Measurements from ENCODE around the gene COL8A1.
"Not testable (repeated sequence)": the region's sequence is repeated elsewhere in the genome, so short reads cannot be mapped to it uniquely, and the experiment has no call there.

Gene COL8A1

DNA sequence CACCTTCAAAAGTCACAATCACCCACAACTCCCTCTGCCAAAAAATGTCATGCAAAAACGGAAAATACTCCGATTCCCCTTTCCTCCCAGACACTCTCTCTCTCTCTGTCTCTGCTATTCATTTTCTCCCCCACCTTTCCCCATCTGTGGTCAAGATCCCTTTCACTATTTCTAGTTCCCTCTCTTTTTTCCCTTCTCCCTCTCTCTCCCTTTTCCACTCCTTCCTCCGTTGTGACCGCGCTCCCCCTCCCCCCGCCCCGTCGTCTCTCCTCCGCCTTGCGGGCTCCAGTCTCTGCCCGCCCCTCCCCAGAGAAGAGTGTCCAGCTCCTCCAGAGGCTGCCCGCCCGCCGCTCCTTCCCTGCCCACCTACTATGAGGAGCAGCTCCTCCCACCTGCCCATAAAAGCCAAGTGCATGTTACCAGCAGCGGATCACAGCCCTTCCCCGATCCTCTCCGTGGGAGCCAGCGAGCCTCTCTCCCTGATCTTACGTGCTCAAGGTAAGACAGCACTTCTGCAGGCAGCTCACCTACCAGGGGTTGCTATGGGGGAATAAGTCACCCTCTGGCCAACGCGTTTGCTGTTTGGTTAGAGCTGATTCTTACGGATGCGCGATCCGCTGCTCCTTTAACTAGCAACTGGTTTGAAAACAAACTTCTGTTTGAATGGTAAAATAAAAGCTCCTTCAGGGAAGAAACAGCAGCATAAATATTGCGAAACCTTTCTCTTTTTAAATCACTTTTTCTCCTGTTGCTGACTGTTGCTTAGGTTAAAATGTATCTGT is at the start of gene COL8A1:
COL8A1 (plus strand) TSS at position 428 of the 782 bp plus-strand sequence. CDS start 152,089 bp downstream, outside the sequence.
- DNase-seq = no peak

DNA sequence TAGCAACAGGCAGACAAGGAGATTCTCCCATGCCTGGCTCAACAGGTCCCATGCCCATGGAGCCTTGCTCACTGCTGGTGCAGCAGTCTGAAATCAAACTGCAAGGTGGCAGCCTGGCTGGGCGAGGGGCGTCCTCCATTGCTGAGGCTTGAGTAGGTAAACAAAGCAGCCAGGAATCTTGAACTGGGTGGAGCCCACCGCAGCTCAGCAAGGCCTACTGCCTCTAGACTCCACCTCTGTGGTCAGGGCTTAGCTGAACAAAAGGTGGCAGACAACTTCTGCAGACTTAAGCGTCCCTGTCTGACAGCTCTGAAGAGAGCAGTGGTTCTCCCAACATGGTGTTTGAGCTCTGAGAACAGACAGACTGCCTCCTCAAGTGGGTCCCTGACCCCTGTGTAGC is 49.2 kb upstream of the COL8A1 start:
- DNase-seq = not testable (repeated sequence)

DNA sequence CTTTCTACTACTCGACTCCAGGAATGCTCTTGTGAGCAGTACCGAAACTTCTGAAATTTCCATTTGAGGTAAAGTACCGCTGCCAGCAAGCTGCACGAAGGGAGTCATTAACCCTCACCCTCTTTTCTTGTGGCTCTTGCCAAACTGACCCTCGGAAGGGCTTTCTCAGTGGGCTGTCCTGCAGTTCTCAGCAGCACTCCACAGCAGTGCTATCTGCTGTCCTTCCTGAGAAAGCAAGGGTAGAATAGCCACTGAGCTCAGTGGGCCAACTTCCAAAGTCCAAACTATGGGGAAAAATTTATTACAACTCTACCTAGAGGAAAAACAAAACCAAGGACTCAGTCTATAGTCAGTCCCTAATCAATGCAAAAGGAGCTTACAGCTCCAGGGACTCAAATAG is 38.5 kb upstream of the COL8A1 start:
- DNase-seq = no peak

DNA sequence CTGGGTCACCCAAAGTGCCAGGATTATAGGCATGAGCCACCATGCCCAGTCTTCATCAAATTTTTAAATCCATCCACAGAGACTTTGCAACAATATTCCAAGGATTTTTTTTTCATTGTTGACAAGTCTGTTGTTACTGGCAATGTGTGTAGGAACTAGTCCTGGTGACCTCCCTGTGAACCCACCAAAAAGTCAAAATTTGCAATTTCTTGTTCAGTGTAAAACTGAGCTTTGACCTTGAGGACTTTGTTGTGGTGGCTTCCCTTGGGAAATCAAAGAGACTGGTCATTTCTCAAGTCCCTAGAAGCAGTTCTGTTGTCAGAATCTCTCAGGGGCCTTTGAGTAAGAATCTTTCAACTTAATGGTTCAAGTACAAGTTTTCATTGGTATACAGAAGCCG is 36.9 kb upstream of the COL8A1 start:
- no peak for DNase-seq

DNA sequence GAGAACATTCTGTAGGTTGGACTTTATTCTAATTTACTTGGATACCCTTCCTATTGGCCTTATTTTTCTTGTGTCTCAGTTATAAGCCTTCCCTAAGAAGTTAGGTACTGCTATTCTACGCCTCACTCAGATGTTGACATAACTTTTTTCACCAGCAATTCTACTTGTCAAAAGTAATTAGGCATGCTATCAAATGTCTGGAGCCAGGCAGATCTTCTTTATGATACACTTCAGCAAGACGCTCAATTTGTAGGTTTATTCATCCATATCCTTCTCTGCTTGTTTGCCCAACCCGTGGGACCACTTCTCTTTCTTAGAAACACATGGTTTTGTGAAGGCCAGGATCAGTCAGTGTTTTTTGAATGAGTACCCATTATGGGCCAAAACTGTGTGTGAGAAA is 36.2 kb upstream of the COL8A1 start:
- DNase-seq = peak; percentile 2

DNA sequence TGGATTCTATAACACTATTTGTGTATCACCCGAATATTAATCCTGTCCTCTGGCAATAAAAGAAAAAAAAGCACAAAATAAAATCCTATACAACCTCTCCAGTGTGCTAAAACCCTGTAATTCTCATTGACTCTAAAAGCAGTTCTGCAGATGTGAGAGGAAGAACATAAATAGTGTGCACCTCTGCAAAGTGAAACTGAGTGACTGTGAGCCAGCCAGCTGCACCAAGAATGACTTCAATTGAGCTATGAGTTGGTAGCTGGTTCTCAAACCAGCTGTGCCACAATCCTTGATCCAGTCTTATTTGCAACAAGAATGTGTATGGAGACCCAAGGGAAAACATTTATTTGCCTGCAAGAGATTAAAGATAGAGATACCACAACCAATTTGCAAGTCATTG is 31.2 kb upstream of the COL8A1 start:
- no peak for DNase-seq

DNA sequence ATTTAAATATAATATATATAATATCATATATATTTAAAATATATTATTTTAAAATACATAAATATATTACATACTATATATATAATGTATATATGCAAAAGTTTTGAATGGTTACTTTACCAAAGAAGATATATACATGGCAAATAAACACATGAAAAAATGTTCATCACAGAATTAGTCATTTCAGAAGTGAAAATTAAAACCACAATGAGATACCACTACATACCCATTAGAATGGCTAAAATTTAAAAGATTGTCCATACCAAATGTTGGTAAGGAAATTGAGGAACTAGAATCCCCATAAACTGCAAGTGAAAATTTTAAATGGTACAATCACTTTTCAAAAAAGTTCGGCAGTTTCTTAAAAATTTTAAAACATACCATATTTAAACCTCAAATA is 23.6 kb upstream of the COL8A1 start:
- DNase-seq = no peak

DNA sequence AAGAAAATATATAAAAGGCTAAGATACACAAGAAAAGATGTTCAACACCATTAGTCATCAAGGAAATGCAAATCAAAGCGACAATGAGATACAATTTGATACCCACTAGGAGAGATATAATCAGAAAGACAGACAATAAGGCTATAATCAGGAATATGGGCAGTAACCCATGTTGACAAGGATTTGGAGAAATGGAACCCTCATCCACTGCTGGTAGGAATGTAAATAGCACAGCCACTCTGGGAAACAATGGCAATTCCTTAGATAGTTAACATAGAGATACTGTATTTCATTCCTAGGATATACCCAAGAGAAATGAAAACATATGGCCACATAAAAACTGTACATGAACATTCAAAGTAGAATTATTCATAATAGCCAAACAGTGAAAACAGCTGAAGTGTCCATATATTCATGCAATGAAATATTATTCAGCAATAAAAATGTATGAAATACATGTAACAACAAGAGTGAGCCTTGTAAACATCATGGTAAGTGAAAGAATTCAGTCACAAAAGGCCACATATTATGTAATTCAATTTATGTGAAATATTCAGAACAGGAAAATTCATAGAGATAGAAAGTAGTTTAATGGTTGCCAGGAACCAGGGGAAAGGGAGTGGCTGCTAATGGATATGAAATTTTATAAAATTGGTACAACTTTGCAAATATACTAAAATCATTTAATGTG is 18.2 kb upstream of the COL8A1 start:
- no peak for DNase-seq

DNA sequence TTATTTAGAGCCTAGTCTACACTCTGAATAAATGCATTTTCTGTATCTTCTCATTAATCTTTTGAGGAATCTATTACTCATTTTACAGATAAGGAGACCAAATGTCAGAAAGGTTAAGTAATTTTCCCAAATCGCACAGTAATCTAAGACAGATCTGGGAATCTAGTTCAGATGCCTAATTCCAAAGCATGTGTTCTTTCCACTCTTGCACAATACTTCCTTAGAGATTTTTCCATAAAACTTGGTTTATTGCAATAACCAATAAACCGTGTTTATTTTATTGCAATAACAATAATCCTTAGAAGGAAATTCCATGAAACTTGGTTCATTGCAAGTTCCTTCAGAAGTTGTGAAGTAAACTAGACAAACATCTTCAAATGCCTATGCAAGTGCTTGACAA is 17.4 kb upstream of the COL8A1 start:
- DNase-seq = no peak

DNA sequence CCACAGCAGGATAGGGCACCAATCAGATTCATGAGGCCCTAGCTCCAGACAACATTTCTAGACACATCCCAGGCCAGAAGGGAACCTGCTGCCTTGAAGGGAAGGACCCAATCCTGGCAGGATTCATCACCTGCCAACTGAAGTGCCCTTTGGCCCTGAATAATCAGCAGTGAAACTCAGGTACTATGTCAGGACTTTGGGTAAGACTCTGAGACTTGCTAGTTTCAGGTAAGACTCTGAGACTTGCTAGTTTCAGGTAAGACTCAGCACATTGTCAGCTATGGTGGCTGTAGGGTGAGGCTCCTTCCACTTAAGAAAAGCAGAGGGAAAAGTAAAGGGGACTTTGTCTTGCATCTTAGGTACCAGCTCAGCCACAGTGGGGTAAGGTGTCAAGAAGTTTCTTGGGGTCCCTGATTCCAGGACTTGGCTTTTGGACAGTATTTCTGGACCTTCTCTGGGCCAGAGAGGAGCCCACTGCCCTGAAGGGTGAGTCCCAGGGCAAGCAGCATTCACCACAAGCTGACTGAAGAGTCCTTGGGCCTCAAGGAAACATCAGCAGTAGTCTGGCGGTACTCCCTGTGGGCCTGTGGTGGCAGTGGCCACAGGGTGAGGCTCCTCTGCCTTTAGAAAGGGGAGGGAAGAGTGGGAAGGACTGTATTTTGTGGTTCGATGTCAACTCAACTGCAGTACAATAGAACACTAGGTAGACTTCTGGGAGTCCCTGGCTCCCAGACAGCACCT is 13.7 kb upstream of the COL8A1 start:
- DNase-seq = no peak

DNA sequence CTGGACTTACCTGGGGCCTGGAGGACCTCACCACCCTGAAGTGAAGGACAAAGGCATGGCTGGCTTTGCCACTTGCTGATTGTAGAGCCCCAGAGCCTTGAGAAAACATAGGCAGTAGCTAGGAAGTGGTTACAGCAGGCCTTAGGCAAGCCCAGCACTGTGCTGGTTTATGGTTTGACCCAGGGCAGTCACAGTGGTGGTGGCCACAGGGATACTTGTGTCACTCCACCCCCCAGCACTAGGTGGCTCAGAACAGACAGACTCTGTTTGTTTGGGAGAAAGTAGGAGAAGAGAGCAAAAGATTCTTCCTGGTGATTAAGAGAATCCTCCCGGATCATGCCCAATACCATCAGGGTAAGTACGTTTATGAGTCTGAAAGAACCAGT is 13.2 kb upstream of the COL8A1 start:
- no peak for DNase-seq

DNA sequence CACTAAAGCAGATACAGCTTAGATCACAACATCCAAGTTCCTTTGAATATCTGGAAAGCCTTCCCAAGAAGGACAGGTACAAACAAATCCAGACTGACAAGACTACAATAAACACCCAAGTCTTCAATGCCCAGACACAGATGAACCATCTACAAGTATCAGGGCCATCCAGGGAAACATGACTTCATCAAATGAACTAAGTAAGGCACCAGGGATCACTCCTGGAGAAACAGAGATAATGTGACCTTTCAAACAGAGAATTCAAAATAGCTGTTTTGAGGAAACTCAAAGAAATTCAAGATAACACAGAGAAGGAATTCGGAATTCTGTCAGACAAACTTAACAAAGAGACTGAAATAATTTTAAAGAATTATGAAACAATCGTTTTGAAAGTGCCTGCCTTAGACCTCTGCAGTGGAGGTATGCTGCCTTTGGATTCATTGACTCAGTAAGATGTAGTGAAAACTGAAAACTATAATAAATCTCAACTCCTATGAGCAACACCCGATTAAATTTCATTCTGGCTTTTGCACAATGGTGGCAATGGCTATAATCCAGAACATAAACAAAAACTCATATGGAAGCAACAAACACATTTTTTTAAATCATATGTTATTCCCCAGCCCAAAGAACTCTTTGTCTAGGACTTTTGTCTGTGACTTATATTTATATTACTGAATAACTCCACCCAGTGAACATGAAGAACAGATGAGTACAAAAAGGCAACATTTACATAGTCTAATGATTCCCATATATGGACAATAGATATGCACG is 12.6 kb upstream of the COL8A1 start:
- no peak for DNase-seq

DNA sequence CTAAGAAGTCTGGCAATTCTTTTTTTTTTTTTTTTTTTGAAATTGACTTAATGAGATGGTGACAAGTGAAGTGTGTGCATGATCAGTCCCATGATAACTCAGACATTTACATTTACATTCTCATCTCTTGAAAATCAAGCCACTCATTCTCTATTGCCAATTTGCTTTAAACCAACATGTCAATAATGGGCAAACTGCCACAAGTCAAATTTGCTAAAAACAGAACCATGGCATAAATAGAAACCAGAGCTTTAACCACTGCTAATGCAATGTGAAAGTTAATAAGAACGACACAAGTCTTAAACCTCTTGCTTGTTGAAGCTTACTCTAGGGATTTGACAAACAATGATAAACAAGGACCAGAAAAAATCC is 12.0 kb upstream of the COL8A1 start:
- no peak for DNase-seq

DNA sequence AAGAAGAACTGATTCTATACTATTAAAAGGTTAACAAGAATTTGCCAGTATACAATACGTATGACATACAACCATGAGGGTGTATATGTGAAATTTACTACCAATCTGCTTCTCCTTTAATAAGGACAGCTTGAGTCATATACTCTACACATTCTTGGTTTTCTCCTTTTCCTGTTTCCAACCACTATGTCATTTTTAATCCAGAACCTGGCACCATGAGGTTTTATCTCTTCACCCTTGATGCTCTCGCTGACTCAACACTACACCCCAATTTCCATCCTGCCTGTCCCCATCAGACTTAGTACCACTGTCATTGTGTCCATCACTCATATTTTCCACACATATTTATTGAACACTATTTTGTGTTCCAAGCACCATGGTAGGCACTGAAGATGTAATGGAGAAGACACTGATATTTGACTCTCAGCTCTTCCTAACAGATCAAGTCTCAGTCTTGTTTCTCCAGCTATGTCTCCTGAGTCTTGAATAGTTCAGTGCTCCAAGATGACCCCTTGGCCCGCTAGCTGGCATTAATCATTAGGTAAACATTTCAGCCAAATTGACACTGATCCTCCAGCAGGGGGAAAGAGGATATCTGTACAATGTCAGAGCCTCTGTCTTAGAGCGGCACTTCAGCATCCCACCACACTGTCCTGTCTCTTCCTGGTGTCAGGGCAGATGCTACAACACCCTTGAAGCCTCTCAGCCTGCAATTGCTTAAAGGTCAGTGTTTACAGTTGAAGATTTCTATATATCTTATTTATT is 11.2 kb upstream of the COL8A1 start:
- DNase-seq = no peak

DNA sequence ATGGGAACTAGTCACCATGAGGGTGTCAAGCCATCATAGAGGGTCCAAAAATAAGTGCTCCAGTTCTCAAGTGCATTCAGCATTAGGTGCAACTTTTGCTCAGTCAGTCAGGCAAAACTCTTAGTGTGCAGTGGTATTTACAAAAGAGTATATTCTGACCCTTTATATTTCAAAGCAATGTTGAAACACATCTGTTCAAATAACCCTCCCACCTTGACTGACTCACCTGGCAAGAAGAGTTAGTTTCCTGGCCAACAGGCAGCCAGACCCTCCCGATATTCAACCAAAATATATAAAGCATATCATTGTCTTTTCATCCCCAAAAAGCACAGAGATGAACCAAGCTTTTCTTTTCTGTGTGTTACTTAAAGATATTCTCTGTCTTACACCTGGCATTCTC is 7.6 kb upstream of the COL8A1 start:
- DNase-seq = no peak

DNA sequence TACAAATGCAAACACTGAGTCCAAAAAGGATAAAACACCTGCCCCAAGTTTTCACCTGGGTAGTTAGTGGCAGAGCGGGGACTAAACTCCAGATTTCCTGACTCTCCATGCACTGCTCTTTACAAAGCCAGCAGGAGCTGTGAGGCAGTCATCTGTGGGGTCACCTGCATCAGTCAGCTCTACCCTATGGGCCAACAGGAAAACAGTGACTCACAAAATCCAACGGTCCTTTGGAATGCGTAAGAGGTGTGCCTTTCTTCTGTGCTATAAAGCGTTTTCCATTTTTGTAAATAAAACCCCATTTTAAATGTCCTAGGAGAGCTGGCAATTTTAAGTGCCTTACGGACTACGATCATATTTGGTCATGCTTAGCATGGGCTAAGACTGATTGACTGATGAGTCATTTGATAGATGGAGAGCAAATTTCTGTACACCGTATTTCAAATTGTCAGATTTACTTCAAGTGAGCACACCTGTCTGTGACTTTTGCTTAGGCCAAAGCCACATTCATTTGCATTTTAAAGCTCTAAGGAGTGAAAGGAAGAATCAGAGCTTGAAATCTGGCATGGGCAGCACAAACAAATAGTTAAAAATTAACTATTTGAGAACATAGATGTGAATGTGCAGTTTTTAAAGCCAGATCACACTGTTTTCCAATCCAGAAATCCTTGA is 4.4 kb upstream of the COL8A1 start:
- DNase-seq = no peak

DNA sequence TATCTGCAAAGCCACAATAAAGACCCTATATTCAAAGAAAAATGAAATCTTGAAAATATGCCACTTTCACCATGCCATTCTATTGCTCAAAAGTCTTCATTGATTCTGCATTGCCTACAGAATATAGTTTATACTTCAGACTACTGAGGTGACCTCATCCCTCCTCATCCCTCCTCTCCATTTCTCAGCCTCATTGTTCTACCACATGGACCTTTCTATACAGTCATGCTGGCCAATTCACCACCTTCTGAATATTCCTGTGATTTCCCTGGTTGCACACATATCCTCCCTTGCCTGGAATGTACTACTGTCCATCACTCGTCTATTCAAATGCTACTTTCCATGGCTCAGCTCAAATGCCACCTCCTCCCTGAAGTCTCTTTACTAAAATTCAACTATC is 3.5 kb upstream of the COL8A1 start:
- no peak for DNase-seq

DNA sequence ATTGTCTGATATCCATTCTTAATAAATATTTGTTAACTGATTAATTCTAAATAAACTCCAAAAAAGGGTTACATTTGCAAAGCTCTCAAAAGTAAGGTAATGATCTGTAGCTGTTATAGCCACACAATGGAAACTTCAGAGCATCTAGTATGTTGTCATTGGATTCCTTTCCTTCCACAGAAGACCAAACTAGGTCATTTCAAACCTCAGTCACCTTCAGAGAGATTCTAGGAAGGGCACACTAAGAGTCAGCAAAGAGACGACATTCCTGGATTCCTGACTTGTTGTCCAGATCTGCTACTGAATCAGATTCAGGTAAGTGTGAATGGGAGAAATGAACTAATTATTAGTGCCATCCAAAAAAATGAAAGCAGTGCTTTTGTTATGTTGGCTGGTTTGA is 3.0 kb upstream of the COL8A1 start:
- DNase-seq = no peak

DNA sequence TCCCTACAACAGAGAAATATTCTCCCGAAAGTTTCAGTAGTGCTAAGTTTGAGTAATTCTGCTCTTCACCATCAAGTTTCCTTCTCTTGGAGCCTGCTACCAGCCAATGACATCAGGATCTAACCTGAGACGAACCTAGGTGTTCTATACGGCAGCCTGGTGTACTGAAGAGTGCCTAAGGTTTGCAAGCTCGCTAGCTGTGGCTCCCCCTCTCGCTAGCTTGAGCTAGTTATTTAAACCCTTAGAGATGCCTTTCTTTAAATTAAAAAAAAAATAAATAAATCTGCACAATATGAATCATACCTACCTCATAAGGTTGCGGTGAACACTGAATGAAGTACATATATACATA is 1.4 kb upstream of the COL8A1 start:
- DNase-seq = no peak

DNA sequence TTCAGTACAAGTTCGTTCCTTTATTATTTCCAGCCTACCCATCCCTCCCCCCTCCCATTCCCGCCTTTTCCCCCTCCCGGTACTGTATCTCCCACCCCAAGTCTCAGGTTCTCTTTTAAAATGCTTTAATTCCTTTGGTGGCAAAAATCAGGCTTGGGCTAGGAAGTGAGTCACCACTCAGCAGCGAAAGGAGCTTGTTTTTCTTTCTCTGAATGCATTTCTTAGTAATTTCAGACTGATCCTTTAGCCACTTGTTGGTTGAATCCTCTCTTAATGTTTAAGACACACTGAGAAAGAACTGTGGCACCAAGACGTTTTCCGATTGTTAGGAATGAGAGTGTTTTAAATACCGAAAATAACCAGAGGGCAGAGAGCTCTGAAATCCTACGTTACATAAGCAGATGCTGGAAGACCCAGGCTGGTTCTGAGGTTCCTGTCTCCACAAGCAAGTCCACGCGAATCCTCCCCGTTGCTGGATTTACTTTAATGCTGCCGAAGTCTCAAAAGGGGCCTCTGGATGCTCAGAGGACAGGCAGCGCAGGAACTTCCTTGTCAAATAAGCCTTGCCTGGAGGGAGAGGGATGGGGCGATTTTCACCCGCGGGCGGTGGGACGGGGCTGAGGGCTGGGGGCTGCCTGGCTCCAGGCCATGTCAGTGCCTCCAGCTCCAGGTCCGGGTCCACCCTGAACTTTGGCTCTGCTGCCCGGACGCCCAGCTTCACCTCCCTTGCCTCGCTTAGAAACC is 854 bp upstream of the COL8A1 start:
- DNase-seq = no peak

DNA sequence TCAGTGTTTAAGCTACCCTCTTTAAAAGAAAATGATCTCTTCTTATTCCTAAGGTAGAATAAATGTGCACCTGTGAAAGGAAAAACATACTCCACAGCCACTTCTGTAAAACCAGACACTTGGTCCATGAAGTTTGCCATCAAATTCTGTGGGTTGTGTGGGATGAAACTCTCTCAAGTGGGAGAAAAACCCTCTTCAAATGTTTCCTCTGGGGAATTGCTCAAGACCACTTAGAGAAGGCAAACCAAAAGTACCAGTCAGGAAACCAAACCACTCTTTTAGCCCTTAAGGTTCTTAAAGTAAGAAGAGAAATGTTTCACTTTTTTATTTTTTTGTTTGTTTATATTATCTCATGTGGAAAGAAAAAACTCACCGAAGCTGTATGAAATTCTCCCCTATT is 1.2 kb downstream of the COL8A1 start:
- DNase-seq = peak; percentile 33

All from DMS79 (cell line).